ENCODE results near the gene ITGA1. TPM values are rescaled to one million over a fixed set of nuclear protein-coding genes. Genes with fewer than 3 reads are reported as not detected.
A peak's percentile ranks its signal among the peaks of the same experiment; 100 is the strongest.
"Not testable (repeated sequence)": the region's sequence is repeated elsewhere in the genome, so short reads cannot be mapped to it uniquely, and the experiment has no call there.

The ITGA1 gene
- total RNA-seq, 1 donor from 2014 or later, result 3.2 TPM

- TF ChIP-seq CTCF (conservative IDR thresholded peaks at IDR 0.05; ENCODE audit: low read depth, low read length), result no peak
- H3K4me3 ChIP-seq (ENCODE audit: low read depth, low read length), result no peak overlapping the region
- no peak for DNase-seq (ENCODE audit: low read depth)
Observed at GRCh38 chr5:52854949-52855348, 67.2 kb downstream of the ITGA1 start.

GRCh38 chr5:52856564-52856963, 68.8 kb downstream of the ITGA1 start:
- peak; percentile 78 for DNase-seq (ENCODE audit: low read depth)
- TF ChIP-seq CTCF (conservative IDR thresholded peaks at IDR 0.05; ENCODE audit: low read depth, low read length), result no peak
- H3K4me3 ChIP-seq (ENCODE audit: low read depth, low read length), result no peak overlapping the region

- H3K4me3 ChIP-seq (ENCODE audit: low read depth, low read length), result no peak overlapping the region
- no peak for DNase-seq (ENCODE audit: low read depth)
Observed at GRCh38 chr5:52859628-52860027, 71.9 kb downstream of the ITGA1 start.

GRCh38 chr5:52861368-52861767, 73.7 kb downstream of the ITGA1 start:
- no peak for TF ChIP-seq CTCF (conservative IDR thresholded peaks at IDR 0.05; ENCODE audit: low read depth, low read length)
- no peak for DNase-seq (ENCODE audit: low read depth)
- no peak overlapping the region for H3K4me3 ChIP-seq (ENCODE audit: low read depth, low read length)

More at GRCh38 chr5:52859628-52860027, 71.9 kb downstream of the ITGA1 start:
- no peak for TF ChIP-seq CTCF (conservative IDR thresholded peaks at IDR 0.05; ENCODE audit: low read depth, low read length)

GRCh38 chr5:52863715-52864290, 76.1 kb downstream of the ITGA1 start:
- no peak for TF ChIP-seq CTCF (conservative IDR thresholded peaks at IDR 0.05; ENCODE audit: low read depth, low read length)

GRCh38 chr5:52864371-52864770, 76.7 kb downstream of the ITGA1 start:
- peak; percentile 70 for DNase-seq (ENCODE audit: low read depth)
- peak overlapping the region; percentile 1 for H3K4me3 ChIP-seq (ENCODE audit: low read depth, low read length)
- TF ChIP-seq CTCF (conservative IDR thresholded peaks at IDR 0.05; ENCODE audit: low read depth, low read length), result no peak

More at GRCh38 chr5:52863715-52864290, 76.1 kb downstream of the ITGA1 start:
- peak overlapping the region; percentile 1 for H3K4me3 ChIP-seq (ENCODE audit: low read depth, low read length)
- no peak for DNase-seq (ENCODE audit: low read depth)

GRCh38 chr5:52864884-52865283, 77.2 kb downstream of the ITGA1 start:
- no peak for TF ChIP-seq CTCF (conservative IDR thresholded peaks at IDR 0.05; ENCODE audit: low read depth, low read length)
- H3K4me3 ChIP-seq (ENCODE audit: low read depth, low read length), result no peak overlapping the region
- no peak for DNase-seq (ENCODE audit: low read depth)

- not testable (repeated sequence) for DNase-seq (ENCODE audit: low read depth)
Observed at GRCh38 chr5:52865991-52866390, 78.3 kb downstream of the ITGA1 start.

More at GRCh38 chr5:52865991-52866390, 78.3 kb downstream of the ITGA1 start:
- not testable (repeated sequence) for H3K4me3 ChIP-seq (ENCODE audit: low read depth, low read length)

Data from epithelial cell of proximal tubule (primary cell).